Testis (tissue), 2 donors: ENCODE results near the gene DNAI1.

ENCODE experiments used
- CTCF ChIP-seq, 3 experiments: fragments of 450-650 bp in 2 of 3; fragments of 200-600 bp in 1 of 3; sonication (generic) in 1 of 3; IDR thresholded peaks; one replicate each; pipeline ENCODE4 v1.5.1; 2016 to 2019; ENCODE audit warnings: antibody characterized with exemption in 3 of 3, mild to moderate bottlenecking in 2 of 3, moderate library complexity in 1 of 3
- POLR2A ChIP-seq: fragments of 450-650 bp; IDR thresholded peaks from one replicate; pipeline ENCODE4 v1.6.1; 2017; ENCODE audit warnings: antibody characterized with exemption, mild to moderate bottlenecking, moderate library complexity

- TF ChIP-seq POLR2A: no peak
- TF ChIP-seq CTCF (IDR thresholded peaks at IDR 0.05): no peak
Measured at GRCh38 chr9:34559624-34560455, 101.2 kb downstream of the DNAI1 start.
